Large intestine (tissue), 3 donors: ENCODE data around the gene ZEB2. TPM values are rescaled to one million over a fixed set of nuclear protein-coding genes. Genes with fewer than 3 reads are reported as not detected.

Experiments used
- DNase-seq, 2 donors: peaks; one replicate each; pipeline versions ENCODE4 v3.0.0 to v3.0.0-alpha.2; 2013
- H3K27ac ChIP-seq: one replicate; pipeline ENCODE4 v1.5.1; 2013; ENCODE audit warnings: low read length
- H3K27me3 ChIP-seq: 2 replicates; pipeline ENCODE4 v1.6.1; 2013; ENCODE audit warnings: low read length; ENCODE audit not compliant: control insufficient read depth, insufficient read depth
- H3K36me3 ChIP-seq: 2 replicates; pipeline ENCODE4 v1.6.1; 2013; ENCODE audit warnings: low read length; ENCODE audit not compliant: control insufficient read depth, insufficient read depth
- H3K4me1 ChIP-seq: one replicate; pipeline ENCODE4 v1.6.1; 2013; ENCODE audit warnings: low read length; ENCODE audit not compliant: control insufficient read depth, insufficient read depth
- H3K4me3 ChIP-seq: one replicate; pipeline ENCODE4 v1.5.1; 2013; ENCODE audit warnings: low read length
- H3K9me3 ChIP-seq: one replicate; pipeline ENCODE4 v1.6.1; 2013; ENCODE audit warnings: mild to moderate bottlenecking, low read depth, low read length, moderate library complexity; ENCODE audit not compliant: control insufficient read depth
- WGBS: methylation state at CpG from one replicate; pipeline ENCODE4 v1.1.5; 2013; ENCODE audit warnings: low lambda C conversion rate; ENCODE audit not compliant: insufficient coverage; 5-methylcytosine and 5-hydroxymethylcytosine counted together
- polyA plus RNA-seq: library from polyadenylated mRNA; unstranded; fragments of 120-200 nt; gene quantifications from one replicate; pipeline ENCODE4 v1.2.1, GENCODE V29; 2013

Gene ZEB2
- polyA plus RNA-seq, 1 donor = 32.8 TPM

DNA sequence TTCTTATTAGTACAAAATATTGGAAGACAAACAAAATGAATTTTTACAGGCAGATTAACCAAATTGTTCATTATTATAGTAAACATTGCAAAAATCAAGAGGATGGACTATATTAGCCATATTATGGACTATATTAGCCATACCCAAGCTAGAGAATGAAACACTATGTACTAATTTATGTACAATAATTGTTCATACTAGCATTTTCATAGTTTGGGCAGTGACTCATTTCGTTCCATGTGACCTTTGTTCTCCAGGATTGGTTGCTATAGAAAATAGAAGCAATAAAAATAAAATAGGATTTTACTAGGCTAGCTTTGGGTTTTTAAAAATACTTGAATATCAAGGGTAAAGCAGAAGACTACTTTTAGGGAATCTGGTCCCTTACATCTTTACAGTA is 176.8 kb downstream of the ZEB2 start:
- Histone ChIP-seq H3K9me3 (no peaks in the 10 kb centered on the region), H3K36me3 (no peaks in the 10 kb centered on the region), H3K4me3 (no peak overlapping the region), H3K27ac (no peak overlapping the region), H3K4me1 (no peaks in the 10 kb centered on the region), H3K27me3 (no peaks in the 10 kb centered on the region)
- 29% methylated on average over 1 of the region's 1 CpG for WGBS
- peak in 1 of 2 donors; percentile 48 for DNase-seq

- H3K4me1 ChIP-seq = no peaks in the 10 kb centered on the region
- H3K9me3 ChIP-seq = no peaks in the 10 kb centered on the region
- H3K27ac ChIP-seq = no peak overlapping the region
- no peak overlapping the region for H3K4me3 ChIP-seq
- H3K36me3 ChIP-seq = no peaks in the 10 kb centered on the region
- no CpG with 5 or more reads among the region's 1 CpG for WGBS
- no peak for DNase-seq
- H3K27me3 ChIP-seq = no peaks in the 10 kb centered on the region
These were observed 178.4 kb downstream of the ZEB2 start for GRCh38 chr2:144341538-144341937.

GRCh38 chr2:144339048-144339447 is 180.9 kb downstream of the ZEB2 start:
- H3K27ac ChIP-seq = no peak overlapping the region
- H3K9me3 ChIP-seq = no peaks in the 10 kb centered on the region
- no CpG with 5 or more reads among the region's 2 CpGs for WGBS
- no peak for DNase-seq
- no peaks in the 10 kb centered on the region for H3K36me3 ChIP-seq
- no peak overlapping the region for H3K4me3 ChIP-seq
- no peaks in the 10 kb centered on the region for H3K4me1 ChIP-seq
- no peaks in the 10 kb centered on the region for H3K27me3 ChIP-seq

DNA sequence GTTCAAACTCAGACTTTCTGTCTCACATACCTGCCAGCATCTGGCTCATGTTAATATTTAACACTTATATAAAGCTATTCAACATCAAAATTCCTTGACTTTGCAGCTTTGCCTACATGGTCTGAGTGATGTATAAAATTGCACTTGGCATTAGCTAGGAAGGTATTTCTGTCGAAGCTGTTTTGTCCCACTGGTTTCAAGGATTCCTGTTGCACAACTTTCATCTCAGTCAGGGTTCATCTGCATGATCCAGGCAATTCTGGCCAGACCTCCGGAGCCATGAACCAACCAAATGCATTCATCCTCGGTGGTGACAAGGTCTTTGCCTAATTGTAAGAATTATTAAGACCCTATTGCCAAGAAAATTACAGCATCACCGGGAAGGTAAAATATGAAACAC is 185.4 kb downstream of the ZEB2 start:
- no peak overlapping the region for H3K27ac ChIP-seq
- DNase-seq = no peak
- no peaks in the 10 kb centered on the region for H3K36me3 ChIP-seq
- H3K4me3 ChIP-seq = no peak overlapping the region
- H3K9me3 ChIP-seq = no peaks in the 10 kb centered on the region
- WGBS = 60% methylated on average over 2 of the region's 4 CpGs
- no peaks in the 10 kb centered on the region for H3K27me3 ChIP-seq
- H3K4me1 ChIP-seq = peaks cover 4% of the 10 kb centered on the region
